Measurements from ENCODE around the gene DISC1. TPM values are rescaled to one million over a fixed set of nuclear protein-coding genes. Genes with fewer than 3 reads are reported as not detected.
"Not testable (repeated sequence)": the region's sequence is repeated elsewhere in the genome, so short reads cannot be mapped to it uniquely, and the experiment has no call there.

The DISC1 gene
- total RNA-seq, 2 donors from 2014 or later: 2.3 to 7.0 TPM

GRCh38 chr1:231613419-231614349 lies 12.9 kb upstream of the DISC1 start:
- 45 to 46% methylated on average over 6 to 7 of the region's 7 CpGs for WGBS, 2 donors
- H3K27ac ChIP-seq: no peak overlapping the region

DNA sequence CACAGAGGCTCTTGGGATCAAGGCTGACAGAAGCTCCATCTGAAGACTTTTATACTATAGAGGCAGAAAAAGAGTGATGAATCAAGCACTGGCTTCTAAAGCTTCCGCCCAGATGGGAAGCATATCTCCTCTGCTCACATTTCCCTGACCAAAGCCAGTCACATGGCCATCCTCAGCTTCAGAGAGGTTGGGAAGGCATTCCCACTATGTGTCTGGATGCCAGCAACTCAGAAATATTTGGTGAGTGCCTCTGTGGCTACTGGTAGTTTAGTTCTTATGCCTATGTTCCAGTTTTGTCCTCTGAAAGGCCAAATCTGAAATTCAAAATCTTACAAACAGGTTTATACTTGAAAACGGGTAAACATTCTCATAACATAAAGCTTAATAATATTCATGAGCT lies 9.9 kb upstream of the DISC1 start:
- WGBS, 2 donors: 74 to 76% methylated on average over 2 of the region's 2 CpGs
- intact Hi-C loops (cut with DNase I): no loop called here

More at GRCh38 chr1:231613419-231614349, 12.9 kb upstream of the DISC1 start:
- no peaks in the 10 kb centered on the region for H3K27me3 ChIP-seq
- H3K4me1 ChIP-seq: no peaks in the 10 kb centered on the region
- H3K9me3 ChIP-seq: no peaks in the 10 kb centered on the region
- ATAC-seq: no peak
- intact Hi-C loops (cut with DNase I): no loop called here
- DNase-seq: no peak
- no peak overlapping the region for H3K4me3 ChIP-seq
- no peaks in the 10 kb centered on the region for H3K36me3 ChIP-seq (replicated peaks in 1 of 2; ENCODE audit: insufficient read depth in 1 of 2, low read depth in 2 of 2)
- TF ChIP-seq CTCF (IDR thresholded peaks at IDR 0.05) (no peak), POLR2A (IDR thresholded peaks at IDR 0.05) (no peak)

DNA sequence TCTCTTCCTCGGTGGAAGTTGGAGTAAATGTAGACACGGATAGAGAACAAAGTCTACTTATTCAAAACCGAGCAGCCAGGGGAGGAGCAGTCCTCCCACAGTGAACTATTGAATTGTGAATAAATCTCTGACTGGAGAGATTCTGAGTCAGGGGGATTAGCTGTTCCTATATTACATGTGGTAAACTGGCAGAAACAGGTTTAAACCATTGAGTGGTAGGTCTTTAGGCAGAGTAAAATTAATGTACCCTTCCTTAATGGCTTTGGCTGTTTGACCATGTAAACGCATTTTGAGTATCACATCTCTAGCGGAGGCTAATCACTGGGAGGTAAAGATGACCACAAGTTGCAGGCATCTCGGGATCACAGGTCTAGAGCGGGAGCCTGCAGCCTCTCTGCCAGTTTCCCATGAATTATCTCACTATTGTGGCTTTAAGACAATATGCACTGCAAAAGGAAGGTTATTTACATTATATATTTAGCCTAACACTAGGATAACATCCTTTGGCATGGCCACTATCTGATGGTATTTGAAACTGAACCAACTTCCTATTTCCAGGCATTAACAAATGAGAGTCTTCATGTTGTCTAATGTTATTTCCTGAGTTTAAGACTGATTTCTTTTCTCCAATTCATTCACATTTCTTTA lies 7.9 kb upstream of the DISC1 start:
- TF ChIP-seq CTCF (IDR thresholded peaks at IDR 0.05) (no peak), POLR2A (IDR thresholded peaks at IDR 0.05) (no peak)
- DNase-seq: no peak
- no peaks in the 10 kb centered on the region for H3K9me3 ChIP-seq
- intact Hi-C loops (cut with DNase I): no loop called here
- no peaks in the 10 kb centered on the region for H3K4me1 ChIP-seq
- H3K27me3 ChIP-seq: no peaks in the 10 kb centered on the region
- no peak overlapping the region for H3K27ac ChIP-seq
- ATAC-seq: no peak
- WGBS, 2 donors: 55 to 61% methylated on average over 7 of the region's 7 CpGs
- H3K4me3 ChIP-seq: no peak overlapping the region
- no peaks in the 10 kb centered on the region for H3K36me3 ChIP-seq (replicated peaks in 1 of 2; ENCODE audit: insufficient read depth in 1 of 2, low read depth in 2 of 2)

More for the DNA sequence above, 9.9 kb upstream of the DISC1 start:
- Histone ChIP-seq H3K4me1 (no peaks in the 10 kb centered on the region), H3K4me3 (no peak overlapping the region), H3K36me3 (replicated peaks in 1 of 2; ENCODE audit: insufficient read depth in 1 of 2, low read depth in 2 of 2) (no peaks in the 10 kb centered on the region), H3K9me3 (no peaks in the 10 kb centered on the region), H3K27me3 (no peaks in the 10 kb centered on the region), H3K27ac (no peak overlapping the region)
- ATAC-seq (no peak), DNase-seq (no peak)
- no peak for TF ChIP-seq CTCF (IDR thresholded peaks at IDR 0.05)
- no peak for TF ChIP-seq POLR2A (IDR thresholded peaks at IDR 0.05)

DNA sequence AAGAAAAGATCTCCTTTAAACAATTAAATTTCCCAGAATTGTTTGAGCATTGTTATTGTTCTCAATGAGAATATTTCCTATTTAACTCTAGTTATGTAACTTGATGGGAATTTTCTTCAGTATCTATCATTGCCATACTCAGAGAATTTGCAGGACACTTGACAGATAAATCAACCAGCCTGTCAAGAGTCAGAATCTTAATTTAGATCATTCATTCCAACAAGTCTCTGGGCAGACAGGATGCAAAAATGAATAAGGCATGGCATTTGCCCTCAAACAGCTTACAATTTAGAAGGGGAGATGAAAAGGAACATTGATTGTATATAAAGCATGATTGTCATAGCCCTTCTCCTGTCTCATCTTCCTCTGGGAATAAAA lies 7.3 kb upstream of the DISC1 start:
- intact Hi-C loops (cut with DNase I): no loop called here
- no peak for TF ChIP-seq POLR2A (IDR thresholded peaks at IDR 0.05)
- no peak for TF ChIP-seq CTCF (IDR thresholded peaks at IDR 0.05)

GRCh38 chr1:231625042-231625441 lies 1.5 kb upstream of the DISC1 start:
- WGBS, 2 donors: 87 to 89% methylated on average over 4 of the region's 4 CpGs
- H3K36me3 ChIP-seq (replicated peaks in 1 of 2; ENCODE audit: insufficient read depth in 1 of 2, low read depth in 2 of 2); H3K4me3 ChIP-seq; H3K9me3 ChIP-seq; DNase-seq; H3K27ac ChIP-seq; H3K4me1 ChIP-seq; H3K27me3 ChIP-seq; intact Hi-C loops (cut with DNase I); ATAC-seq: not testable (repeated sequence)

More for the DNA sequence above, 7.3 kb upstream of the DISC1 start:
- Histone ChIP-seq H3K9me3 (no peaks in the 10 kb centered on the region), H3K27me3 (no peaks in the 10 kb centered on the region), H3K36me3 (replicated peaks in 1 of 2; ENCODE audit: insufficient read depth in 1 of 2, low read depth in 2 of 2) (no peaks in the 10 kb centered on the region), H3K27ac (no peak overlapping the region), H3K4me3 (no peak overlapping the region), H3K4me1 (no peaks in the 10 kb centered on the region)
- DNase-seq (no peak), ATAC-seq (no peak)
